HepG2 (cell line): ENCODE data around the gene TOX4. TPM values are rescaled to one million over a fixed set of nuclear protein-coding genes. Genes with fewer than 3 reads are reported as not detected.

Experiments
- ATRX ChIP-seq: sonication (generic); formaldehyde crosslinking; IDR thresholded peaks from 2 replicates; pipeline ENCODE4 v1.4.0; 2020; ENCODE audit warnings: missing genetic modification reagents, borderline replicate concordance
- HDAC6 ChIP-seq: fragments of 200-600 bp; sonication (generic); IDR thresholded peaks from 2 replicates; pipeline ENCODE4 v1.7.0; 2017; ENCODE audit warnings: mild to moderate bottlenecking, antibody characterized with exemption, low read length, low read depth
- NFKBIZ ChIP-seq: IDR thresholded peaks from 2 replicates; pipeline ENCODE4 v1.6.1; 2018; ENCODE audit warnings: missing genetic modification reagents, missing compliant biosample characterization
- RBFOX2 ChIP-seq: fragments of 200-400 bp; formaldehyde crosslinking; IDR thresholded peaks from 2 replicates; pipeline ENCODE4 v1.6.1; 2017; ENCODE audit warnings: low read depth, mild to moderate bottlenecking, low read length
- RBM39 ChIP-seq: fragments of 200-400 bp; formaldehyde crosslinking; IDR thresholded peaks from one replicate; pipeline ENCODE4 v1.6.1; 2018; ENCODE audit warnings: antibody characterized with exemption, mild to moderate bottlenecking, low read depth, low read length; ENCODE audit not compliant: poor library complexity, severe bottlenecking
- SALL1 ChIP-seq: sonication (generic); formaldehyde crosslinking; IDR thresholded peaks from 2 replicates; pipeline ENCODE4 v1.8.0; 2022; ENCODE audit warnings: mild to moderate bottlenecking, missing genetic modification reagents
- SIX1 ChIP-seq: sonication (generic); formaldehyde crosslinking; IDR thresholded peaks from 2 replicates; pipeline ENCODE4 v1.4.0; 2020; ENCODE audit warnings: missing genetic modification reagents, borderline replicate concordance
- YEATS4 ChIP-seq: sonication (generic); formaldehyde crosslinking; IDR thresholded peaks from 2 replicates; pipeline ENCODE4 v1.4.0; 2020; ENCODE audit warnings: missing genetic modification reagents, borderline replicate concordance
- ZEB1 ChIP-seq: IDR thresholded peaks from 2 replicates; pipeline ENCODE4 v1.6.1; 2012; ENCODE audit warnings: mild to moderate bottlenecking, low read depth, inconsistent platforms; ENCODE audit not compliant: insufficient replicate concordance
- ZNF549 ChIP-seq: sonication (generic); formaldehyde crosslinking; IDR thresholded peaks from 2 replicates; pipeline ENCODE4 v1.5.0; 2020; ENCODE audit warnings: missing genetic modification reagents
- ZNF777 ChIP-seq: sonication (generic); formaldehyde crosslinking; IDR thresholded peaks from 2 replicates; pipeline ENCODE4 v1.4.0; 2020; ENCODE audit warnings: missing genetic modification reagents
- polyA plus RNA-seq, 8 experiments: library from polyadenylated mRNA; depleted of rRNA in 3 of 8; stranded (reverse) in 7 of 8; unstranded in 1 of 8; fragments of >200 nt; fragmentation: Illumina TruSeq in 4 of 8; extraction: Trizol in 4 of 8; gene quantifications; 2 replicates each; pipeline versions ENCODE4 v1.2.1 to v1.2.3, GENCODE V29; 2011 to 2016; ENCODE audit warnings: low read depth in 4 of 8, missing spikeins in 1 of 8, mixed read lengths in 1 of 8; ENCODE audit not compliant: insufficient read depth in 1 of 8
- total RNA-seq, 5 experiments: library from RNA; depleted of rRNA; stranded (reverse); fragments of >200 nt; fragmentation: Illumina TruSeq; extraction: Trizol; gene quantifications; 2 replicates each; pipeline ENCODE4 v1.2.3, GENCODE V29; 2016; ENCODE audit warnings: low read depth in 1 of 5
- TF ChIP-seq, protein P1 (sequence below), 2 experiments: sonication (generic) in 1 of 2; formaldehyde crosslinking in 1 of 2; IDR thresholded peaks; 2 replicates each; pipeline versions ENCODE4 v1.6.1 to v1.9.0; 2014 to 2022; ENCODE audit warnings: antibody characterized with exemption in 1 of 2, borderline replicate concordance in 1 of 2, inconsistent platforms in 1 of 2, low read depth in 1 of 2, missing genetic modification reagents in 1 of 2
- TF ChIP-seq, protein P2 (sequence below): sonication (generic); formaldehyde crosslinking; IDR thresholded peaks from 2 replicates; pipeline ENCODE4 v1.4.0; 2020; ENCODE audit warnings: mild to moderate bottlenecking, missing genetic modification reagents
- TF ChIP-seq, protein P3 (sequence below): sonication (generic); formaldehyde crosslinking; IDR thresholded peaks from 2 replicates; pipeline ENCODE4 v1.5.0; 2020; ENCODE audit warnings: mild to moderate bottlenecking, missing genetic modification reagents, borderline replicate concordance
- TF ChIP-seq, protein P4 (sequence below): sonication (generic); formaldehyde crosslinking; IDR thresholded peaks from 2 replicates; pipeline ENCODE4 v1.8.0; 2022; ENCODE audit warnings: mild to moderate bottlenecking, missing genetic modification reagents, moderate library complexity
- TF ChIP-seq, protein P5 (sequence below): sonication (generic); formaldehyde crosslinking; IDR thresholded peaks from 2 replicates; pipeline ENCODE4 v1.4.0; 2020; ENCODE audit warnings: missing genetic modification reagents; ENCODE audit errors: not compliant biosample characterization

Gene TOX4
- total and polyA plus RNA-seq, 2 of the 13 experiments (the other 11 are each of a cell fraction or from before 2014, with no cell fraction given) = 71.8 to 163 TPM

DNA sequence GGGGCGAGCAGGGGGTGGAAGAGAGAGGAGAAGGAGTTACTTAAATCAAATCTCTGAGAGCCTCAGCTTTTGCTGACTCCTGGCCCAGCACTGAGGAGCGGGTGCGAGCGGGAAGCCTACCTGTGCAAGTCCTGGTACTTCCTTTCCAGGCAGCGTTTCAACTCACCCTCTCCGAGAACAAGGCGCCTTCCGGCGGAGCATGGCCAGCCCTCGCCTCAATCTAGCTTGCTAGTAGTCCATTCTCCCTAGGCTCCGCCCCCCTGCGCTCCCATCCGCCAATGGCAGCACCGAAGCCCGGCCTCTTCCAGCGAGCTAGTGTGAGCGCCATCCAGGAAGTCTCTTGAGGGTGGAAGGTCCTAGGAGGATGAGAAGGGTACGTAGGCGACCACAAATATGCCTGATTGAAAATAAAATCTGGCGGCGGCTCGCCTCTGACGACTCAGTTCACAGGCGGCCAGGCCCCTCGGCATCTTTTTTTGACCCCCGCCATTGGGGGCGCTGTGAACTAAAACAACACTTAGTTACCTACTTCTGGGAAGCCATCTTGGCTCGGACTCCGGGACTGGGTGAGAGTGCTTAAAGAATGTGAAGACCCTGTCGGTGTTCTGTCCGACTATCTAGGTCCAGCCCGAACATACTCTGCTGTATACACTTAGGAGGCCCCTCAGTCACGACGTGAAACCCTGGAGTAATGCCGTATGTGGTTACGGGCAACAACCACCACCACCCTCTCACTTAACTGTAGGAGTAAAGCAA, 20.9 kb upstream of the TOX4 start, which contains the start of gene CHD8 (continued):
- TF ChIP-seq, protein P1, sequence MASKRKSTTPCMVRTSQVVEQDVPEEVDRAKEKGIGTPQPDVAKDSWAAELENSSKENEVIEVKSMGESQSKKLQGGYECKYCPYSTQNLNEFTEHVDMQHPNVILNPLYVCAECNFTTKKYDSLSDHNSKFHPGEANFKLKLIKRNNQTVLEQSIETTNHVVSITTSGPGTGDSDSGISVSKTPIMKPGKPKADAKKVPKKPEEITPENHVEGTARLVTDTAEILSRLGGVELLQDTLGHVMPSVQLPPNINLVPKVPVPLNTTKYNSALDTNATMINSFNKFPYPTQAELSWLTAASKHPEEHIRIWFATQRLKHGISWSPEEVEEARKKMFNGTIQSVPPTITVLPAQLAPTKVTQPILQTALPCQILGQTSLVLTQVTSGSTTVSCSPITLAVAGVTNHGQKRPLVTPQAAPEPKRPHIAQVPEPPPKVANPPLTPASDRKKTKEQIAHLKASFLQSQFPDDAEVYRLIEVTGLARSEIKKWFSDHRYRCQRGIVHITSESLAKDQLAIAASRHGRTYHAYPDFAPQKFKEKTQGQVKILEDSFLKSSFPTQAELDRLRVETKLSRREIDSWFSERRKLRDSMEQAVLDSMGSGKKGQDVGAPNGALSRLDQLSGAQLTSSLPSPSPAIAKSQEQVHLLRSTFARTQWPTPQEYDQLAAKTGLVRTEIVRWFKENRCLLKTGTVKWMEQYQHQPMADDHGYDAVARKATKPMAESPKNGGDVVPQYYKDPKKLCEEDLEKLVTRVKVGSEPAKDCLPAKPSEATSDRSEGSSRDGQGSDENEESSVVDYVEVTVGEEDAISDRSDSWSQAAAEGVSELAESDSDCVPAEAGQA (IDR thresholded peaks at IDR 0.05; ENCODE audit: low read depth) = peak; percentile 88; the same call in 1 of the 2 replicates
- TF ChIP-seq, protein P1 (CRISPR knock-in tag; IDR thresholded peaks at IDR 0.05; ENCODE audit: borderline replicate concordance) = no peak
- TF ChIP-seq ZEB1 = peak; percentile 81
- TF ChIP-seq, protein P2, sequence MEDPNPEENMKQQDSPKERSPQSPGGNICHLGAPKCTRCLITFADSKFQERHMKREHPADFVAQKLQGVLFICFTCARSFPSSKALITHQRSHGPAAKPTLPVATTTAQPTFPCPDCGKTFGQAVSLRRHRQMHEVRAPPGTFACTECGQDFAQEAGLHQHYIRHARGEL (CRISPR knock-in tag) = 0 out of 2 replicates have a peak, but pooled peaks have one; percentile 36
- TF ChIP-seq SALL1 (CRISPR knock-in tag) = peak; percentile 94
- TF ChIP-seq RBFOX2 = peak; percentile 85
- no peak for TF ChIP-seq HDAC6
- peak; percentile 85 for TF ChIP-seq YEATS4 (CRISPR knock-in tag)
- TF ChIP-seq SIX1 (CRISPR knock-in tag) = peak; percentile 76
- TF ChIP-seq, protein P3, sequence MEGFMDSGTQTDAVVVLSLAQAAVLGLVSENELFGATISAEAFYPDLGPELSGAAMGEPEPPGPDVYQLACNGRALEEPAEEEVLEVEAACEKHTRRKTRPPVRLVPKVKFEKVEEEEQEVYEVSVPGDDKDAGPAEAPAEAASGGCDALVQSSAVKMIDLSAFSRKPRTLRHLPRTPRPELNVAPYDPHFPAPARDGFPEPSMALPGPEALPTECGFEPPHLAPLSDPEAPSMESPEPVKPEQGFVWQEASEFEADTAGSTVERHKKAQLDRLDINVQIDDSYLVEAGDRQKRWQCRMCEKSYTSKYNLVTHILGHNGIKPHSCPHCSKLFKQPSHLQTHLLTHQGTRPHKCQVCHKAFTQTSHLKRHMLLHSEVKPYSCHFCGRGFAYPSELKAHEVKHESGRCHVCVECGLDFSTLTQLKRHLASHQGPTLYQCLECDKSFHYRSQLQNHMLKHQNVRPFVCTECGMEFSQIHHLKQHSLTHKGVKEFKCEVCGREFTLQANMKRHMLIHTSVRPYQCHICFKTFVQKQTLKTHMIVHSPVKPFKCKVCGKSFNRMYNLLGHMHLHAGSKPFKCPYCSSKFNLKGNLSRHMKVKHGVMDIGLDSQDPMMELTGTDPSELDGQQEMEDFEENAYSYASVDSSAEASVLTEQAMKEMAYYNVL (CRISPR knock-in tag) = peak; percentile 88; the same call in 1 of the 2 replicates
- TF ChIP-seq NFKBIZ = peak; percentile 59; the same call in 1 of the 2 replicates
- TF ChIP-seq ZNF777 (CRISPR knock-in tag) = peak; percentile 48; the same call in 1 of the 2 replicates
- TF ChIP-seq ATRX (CRISPR knock-in tag) = no peak
- TF ChIP-seq, protein P4, sequence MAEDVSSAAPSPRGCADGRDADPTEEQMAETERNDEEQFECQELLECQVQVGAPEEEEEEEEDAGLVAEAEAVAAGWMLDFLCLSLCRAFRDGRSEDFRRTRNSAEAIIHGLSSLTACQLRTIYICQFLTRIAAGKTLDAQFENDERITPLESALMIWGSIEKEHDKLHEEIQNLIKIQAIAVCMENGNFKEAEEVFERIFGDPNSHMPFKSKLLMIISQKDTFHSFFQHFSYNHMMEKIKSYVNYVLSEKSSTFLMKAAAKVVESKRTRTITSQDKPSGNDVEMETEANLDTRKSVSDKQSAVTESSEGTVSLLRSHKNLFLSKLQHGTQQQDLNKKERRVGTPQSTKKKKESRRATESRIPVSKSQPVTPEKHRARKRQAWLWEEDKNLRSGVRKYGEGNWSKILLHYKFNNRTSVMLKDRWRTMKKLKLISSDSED (CRISPR knock-in tag) = no peak
- TF ChIP-seq, protein P5, sequence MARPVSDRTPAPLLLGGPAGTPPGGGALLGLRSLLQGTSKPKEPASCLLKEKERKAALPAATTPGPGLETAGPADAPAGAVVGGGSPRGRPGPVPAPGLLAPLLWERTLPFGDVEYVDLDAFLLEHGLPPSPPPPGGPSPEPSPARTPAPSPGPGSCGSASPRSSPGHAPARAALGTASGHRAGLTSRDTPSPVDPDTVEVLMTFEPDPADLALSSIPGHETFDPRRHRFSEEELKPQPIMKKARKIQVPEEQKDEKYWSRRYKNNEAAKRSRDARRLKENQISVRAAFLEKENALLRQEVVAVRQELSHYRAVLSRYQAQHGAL (CRISPR knock-in tag) = no peak
- no peak for TF ChIP-seq ZNF549 (CRISPR knock-in tag)
- peak; percentile 47 for TF ChIP-seq RBM39
